ENCODE data around the gene COL11A1. TPM values are rescaled to one million over a fixed set of nuclear protein-coding genes. Genes with fewer than 3 reads are reported as not detected.
"Not testable (repeated sequence)": the region's sequence is repeated elsewhere in the genome, so short reads cannot be mapped to it uniquely, and the experiment has no call there.

Gene COL11A1
- total RNA-seq, 2 donors from 2014 or later: 0.52 to 2.6 TPM

DNA sequence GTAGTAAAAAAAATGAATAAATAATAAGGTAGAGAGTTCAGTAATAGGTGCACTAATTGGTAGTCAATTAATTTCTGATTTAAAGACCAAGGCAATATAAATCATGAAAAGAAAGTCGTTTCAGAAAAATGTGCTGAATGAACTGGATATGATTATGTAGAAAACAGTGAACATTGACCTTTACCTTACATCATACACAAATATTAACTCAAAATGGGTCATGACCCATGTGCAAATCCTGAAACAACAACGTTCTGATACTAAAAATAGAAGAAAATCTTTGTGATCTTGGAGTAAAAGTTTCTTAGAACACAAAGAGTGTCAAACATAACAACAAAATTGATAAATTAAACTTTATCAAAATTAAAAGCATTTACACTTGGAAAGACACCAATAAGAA lies 39.1 kb downstream of the COL11A1 start:
- no peak for DNase-seq
- WGBS, 2 donors: 16 to 19% methylated on average over 2 of the region's 2 CpGs
- H3K4me3 ChIP-seq: no peak overlapping the region

DNA sequence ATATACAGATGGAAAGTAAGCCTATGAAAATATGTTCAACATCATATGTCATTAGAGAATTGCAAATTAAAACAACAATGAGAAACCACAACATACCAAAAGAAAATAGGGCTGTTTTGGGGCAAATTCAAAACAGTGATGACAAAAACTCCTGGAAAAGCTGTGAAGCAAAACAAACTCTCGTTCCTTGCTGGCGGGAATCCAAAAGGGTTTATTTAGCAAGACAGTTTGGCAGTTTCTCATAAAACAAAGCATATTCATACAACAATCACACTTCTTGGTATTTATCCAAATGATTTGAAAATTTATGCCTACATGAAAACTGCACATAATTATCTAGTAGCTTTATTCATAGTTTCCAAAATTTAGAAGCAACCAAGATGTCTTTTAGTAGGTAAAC lies 44.4 kb downstream of the COL11A1 start:
- no peak overlapping the region for H3K27ac ChIP-seq

More for the DNA sequence above, 39.1 kb downstream of the COL11A1 start:
- ATAC-seq: no peak
- H3K9me3 ChIP-seq: no peaks in the 10 kb centered on the region
- H3K4me1 ChIP-seq: no peaks in the 10 kb centered on the region
- no peaks in the 10 kb centered on the region for H3K27me3 ChIP-seq
- no peaks in the 10 kb centered on the region for H3K36me3 ChIP-seq (replicated peaks in 1 of 2; ENCODE audit: insufficient read depth in 1 of 2, low read depth in 2 of 2)
- H3K27ac ChIP-seq: no peak overlapping the region
- intact Hi-C loops (cut with DNase I): no loop called here
- TF ChIP-seq, protein P1, sequence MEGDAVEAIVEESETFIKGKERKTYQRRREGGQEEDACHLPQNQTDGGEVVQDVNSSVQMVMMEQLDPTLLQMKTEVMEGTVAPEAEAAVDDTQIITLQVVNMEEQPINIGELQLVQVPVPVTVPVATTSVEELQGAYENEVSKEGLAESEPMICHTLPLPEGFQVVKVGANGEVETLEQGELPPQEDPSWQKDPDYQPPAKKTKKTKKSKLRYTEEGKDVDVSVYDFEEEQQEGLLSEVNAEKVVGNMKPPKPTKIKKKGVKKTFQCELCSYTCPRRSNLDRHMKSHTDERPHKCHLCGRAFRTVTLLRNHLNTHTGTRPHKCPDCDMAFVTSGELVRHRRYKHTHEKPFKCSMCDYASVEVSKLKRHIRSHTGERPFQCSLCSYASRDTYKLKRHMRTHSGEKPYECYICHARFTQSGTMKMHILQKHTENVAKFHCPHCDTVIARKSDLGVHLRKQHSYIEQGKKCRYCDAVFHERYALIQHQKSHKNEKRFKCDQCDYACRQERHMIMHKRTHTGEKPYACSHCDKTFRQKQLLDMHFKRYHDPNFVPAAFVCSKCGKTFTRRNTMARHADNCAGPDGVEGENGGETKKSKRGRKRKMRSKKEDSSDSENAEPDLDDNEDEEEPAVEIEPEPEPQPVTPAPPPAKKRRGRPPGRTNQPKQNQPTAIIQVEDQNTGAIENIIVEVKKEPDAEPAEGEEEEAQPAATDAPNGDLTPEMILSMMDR (IDR thresholded peaks at IDR 0.05): no peak
- no peak for TF ChIP-seq POLR2A (IDR thresholded peaks at IDR 0.05)

DNA sequence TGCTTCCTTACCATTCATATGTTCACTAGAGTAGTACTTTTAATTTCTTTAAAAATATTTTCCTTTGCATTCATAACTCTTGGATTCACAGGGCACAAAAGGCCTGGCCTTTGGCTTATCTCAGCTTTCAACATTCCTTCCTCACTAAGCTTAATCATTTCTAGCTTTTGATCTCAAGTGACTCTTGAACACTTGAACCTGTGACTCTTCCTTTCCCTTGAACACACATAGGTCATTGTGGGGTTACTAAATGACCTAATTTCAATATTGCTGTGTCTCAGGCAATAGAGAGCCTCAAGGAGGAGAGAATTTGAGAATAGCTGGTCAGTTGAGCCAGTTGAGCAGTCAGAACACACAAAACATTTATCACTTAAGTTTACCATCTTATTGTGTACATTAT lies 49.9 kb downstream of the COL11A1 start:
- intact Hi-C loops (cut with DNase I): no loop called here
- H3K27me3 ChIP-seq: no peaks in the 10 kb centered on the region
- no peaks in the 10 kb centered on the region for H3K36me3 ChIP-seq (replicated peaks in 1 of 2; ENCODE audit: insufficient read depth in 1 of 2, low read depth in 2 of 2)
- DNase-seq: no peak
- no peak for TF ChIP-seq POLR2A (IDR thresholded peaks at IDR 0.05)
- TF ChIP-seq, protein P1 (IDR thresholded peaks at IDR 0.05): no peak
- H3K27ac ChIP-seq: no peak overlapping the region
- no peak overlapping the region for H3K4me3 ChIP-seq
- ATAC-seq: no peak
- no peaks in the 10 kb centered on the region for H3K9me3 ChIP-seq
- H3K4me1 ChIP-seq: no peaks in the 10 kb centered on the region

More for the DNA sequence above, 44.4 kb downstream of the COL11A1 start:
- Histone ChIP-seq H3K4me1 (no peaks in the 10 kb centered on the region), H3K4me3 (no peak overlapping the region), H3K27me3 (no peaks in the 10 kb centered on the region), H3K9me3 (no peaks in the 10 kb centered on the region), H3K36me3 (replicated peaks in 1 of 2; ENCODE audit: insufficient read depth in 1 of 2, low read depth in 2 of 2) (no peaks in the 10 kb centered on the region)
- DNase-seq: no peak
- 56 to 63% methylated on average over 2 of the region's 2 CpGs for WGBS, 2 donors
- intact Hi-C loops (cut with DNase I): no loop called here
- ATAC-seq: no peak
- TF ChIP-seq, protein P1 (IDR thresholded peaks at IDR 0.05): no peak
- no peak for TF ChIP-seq POLR2A (IDR thresholded peaks at IDR 0.05)

DNA sequence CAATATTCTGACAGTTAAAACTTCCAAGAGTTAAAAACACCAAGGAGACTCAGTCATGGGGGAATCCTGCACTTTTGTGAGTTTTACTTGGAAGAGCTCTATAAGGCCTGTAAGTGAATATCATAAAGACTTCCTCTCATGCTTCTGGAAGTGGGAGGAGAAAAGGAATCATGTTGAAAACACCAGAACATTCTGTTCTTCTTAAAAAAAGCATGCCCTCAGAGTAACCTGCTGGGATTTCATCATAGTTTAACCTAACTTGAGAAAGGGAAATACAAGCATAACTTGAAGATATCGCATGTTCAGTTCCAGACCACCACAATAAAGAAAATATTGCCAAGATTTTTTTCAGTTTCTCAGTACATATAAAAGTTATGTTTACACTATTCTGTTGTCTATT lies 51.9 kb downstream of the COL11A1 start:
- WGBS, 2 donors: 74 to 78% methylated on average over 1 of the region's 1 CpG
- DNase-seq (no peak), ATAC-seq (no peak)
- TF ChIP-seq, protein P1 (IDR thresholded peaks at IDR 0.05): no peak
- TF ChIP-seq POLR2A (IDR thresholded peaks at IDR 0.05): no peak
- Histone ChIP-seq H3K4me3 (no peak overlapping the region), H3K27me3 (no peaks in the 10 kb centered on the region), H3K9me3 (no peaks in the 10 kb centered on the region), H3K4me1 (no peaks in the 10 kb centered on the region), H3K36me3 (replicated peaks in 1 of 2; ENCODE audit: insufficient read depth in 1 of 2, low read depth in 2 of 2) (no peaks in the 10 kb centered on the region), H3K27ac (no peak overlapping the region)
- intact Hi-C loops (cut with DNase I): no loop called here

DNA sequence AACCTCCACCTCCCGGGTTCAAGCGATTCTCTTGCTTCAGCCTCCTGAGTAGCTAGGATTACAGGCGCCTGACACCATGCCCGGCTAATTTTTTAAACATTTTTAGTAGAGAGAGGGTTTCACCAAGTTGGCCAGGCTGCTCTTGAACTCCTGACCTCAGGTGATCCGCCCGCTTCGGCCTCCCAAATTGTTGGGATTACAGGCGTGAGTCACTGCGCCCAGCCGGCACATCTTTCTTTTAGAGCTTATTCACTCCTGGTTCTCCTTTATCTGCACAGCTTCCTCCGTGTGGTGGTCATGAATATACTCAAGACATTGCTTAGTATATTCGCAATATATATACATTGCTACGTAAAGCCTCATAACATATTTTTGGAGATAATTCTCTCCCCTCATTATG lies 80.2 kb downstream of the COL11A1 start:
- H3K4me3 ChIP-seq; H3K9me3 ChIP-seq; ATAC-seq; H3K27me3 ChIP-seq; DNase-seq; H3K4me1 ChIP-seq; intact Hi-C loops (cut with DNase I); H3K27ac ChIP-seq; H3K36me3 ChIP-seq (replicated peaks in 1 of 2; ENCODE audit: insufficient read depth in 1 of 2, low read depth in 2 of 2): not testable (repeated sequence)
- 76 to 78% methylated on average over 13 of the region's 13 CpGs for WGBS, 2 donors

All from body of pancreas (tissue), 4 donors.